ENCODE results near the gene MED8.

DNA sequence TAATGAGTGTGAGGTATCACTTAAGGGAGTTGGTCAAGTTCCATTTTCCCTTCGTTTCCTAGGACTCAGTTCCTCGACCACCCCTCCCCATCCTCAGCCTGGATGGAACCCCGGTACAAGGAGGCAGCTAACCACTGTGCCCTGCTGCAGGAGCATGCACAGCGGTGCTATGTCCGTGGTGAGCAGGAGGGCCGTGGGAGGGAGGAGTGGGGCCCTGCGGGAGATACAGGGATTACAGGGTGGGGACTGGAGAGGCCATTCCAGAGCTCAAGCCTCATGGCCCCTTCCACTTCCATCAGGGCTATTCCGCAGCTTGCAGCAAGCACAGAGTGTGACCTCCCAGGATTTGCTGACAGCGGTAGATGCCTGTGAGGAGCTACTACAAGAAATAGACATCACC lies 38.3 kb upstream of the MED8 start:
- TF ChIP-seq FOXP2 (optimal IDR thresholded peaks at IDR 0.05; ENCODE audit: control extremely low read depth, extremely low read length, insufficient read depth) (no peak), POLR2AphosphoS5 (IDR thresholded peaks at IDR 0.05; ENCODE audit: borderline replicate concordance, low read depth, low read length) (no peak)
